Measurements from ENCODE around the gene ARHGEF7.

The ARHGEF7 gene

GRCh38 chr13:111112196-111112595 is 2.9 kb upstream of the ARHGEF7 start:
- DNase-seq: no peak

- no peak for DNase-seq
These were observed 599 bp upstream of the ARHGEF7 start for GRCh38 chr13:111114362-111115060.

- no peak for DNase-seq
These were observed 933 bp downstream of the ARHGEF7 start for GRCh38 chr13:111115965-111116521.

GRCh38 chr13:111116856-111117255 is 1.7 kb downstream of the ARHGEF7 start:
- no peak for DNase-seq

- no peak for DNase-seq
These were observed 2.2 kb downstream of the ARHGEF7 start for GRCh38 chr13:111117289-111117688.

GRCh38 chr13:111117961-111118360 is 2.9 kb downstream of the ARHGEF7 start:
- DNase-seq: no peak

GRCh38 chr13:111118898-111119607 is 3.9 kb downstream of the ARHGEF7 start:
- DNase-seq: no peak

- no peak for DNase-seq
These were observed 4.9 kb downstream of the ARHGEF7 start for GRCh38 chr13:111119966-111120365.

GRCh38 chr13:111120422-111120821 is 5.3 kb downstream of the ARHGEF7 start:
- DNase-seq: no peak

- DNase-seq: no peak
These were observed 5.8 kb downstream of the ARHGEF7 start for GRCh38 chr13:111120913-111121312.

- DNase-seq: no peak
These were observed 6.4 kb downstream of the ARHGEF7 start for GRCh38 chr13:111121506-111121905.

GRCh38 chr13:111122056-111122455 is 6.9 kb downstream of the ARHGEF7 start:
- DNase-seq: no peak

GRCh38 chr13:111122631-111123030 is 7.5 kb downstream of the ARHGEF7 start:
- no peak for DNase-seq

- DNase-seq: no peak
These were observed 8.1 kb downstream of the ARHGEF7 start for GRCh38 chr13:111123221-111123620.

GRCh38 chr13:111123649-111124048 is 8.5 kb downstream of the ARHGEF7 start:
- DNase-seq: no peak

- DNase-seq: no peak
These were observed 11.4 kb downstream of the ARHGEF7 start for GRCh38 chr13:111126509-111126908.

- DNase-seq: no peak
These were observed 14.5 kb downstream of the ARHGEF7 start for GRCh38 chr13:111129465-111130115.

GRCh38 chr13:111130116-111130508 is 15.0 kb downstream of the ARHGEF7 start:
- DNase-seq: no peak

- DNase-seq: no peak
These were observed 15.9 kb downstream of the ARHGEF7 start for GRCh38 chr13:111131048-111131447.

GRCh38 chr13:111131611-111132010 is 16.5 kb downstream of the ARHGEF7 start:
- DNase-seq: no peak

GRCh38 chr13:111132948-111133347 is 17.8 kb downstream of the ARHGEF7 start:
- no peak for DNase-seq

- no peak for DNase-seq
These were observed 24.3 kb downstream of the ARHGEF7 start for GRCh38 chr13:111139452-111139851.

GRCh38 chr13:111139873-111140561 is 24.9 kb downstream of the ARHGEF7 start:
- no peak for DNase-seq
